Measurements from ENCODE around the gene EWSR1.
A peak's percentile ranks its signal among the peaks of the same experiment; 100 is the strongest.

EWSR1 gene

GRCh38 chr22:29306835-29307595 lies 38.9 kb downstream of the EWSR1 start:
- H3K4me3 ChIP-seq (ENCODE audit: low read depth in 1 of 2, low read length in 2 of 2), result peak overlapping the region; percentile 75 to 86
- peaks cover 50 to 65% of the 10 kb centered on the region in 2 donors for H3K4me1 ChIP-seq (ENCODE audit: control insufficient read depth in 1 of 2, insufficient read depth in 2 of 2, low read length in 2 of 2)
- no peaks in the 10 kb centered on the region for H3K9me3 ChIP-seq (ENCODE audit: control insufficient read depth in 1 of 2, low read length in 2 of 2)
- peak overlapping the region; percentile 71 to 72 for H3K9ac ChIP-seq (ENCODE audit: low read depth in 1 of 2, low read length in 2 of 2)
- H3K27ac ChIP-seq (ENCODE audit: low read depth, low read length), result peak overlapping the region; percentile 66
- H3K36me3 ChIP-seq (ENCODE audit: control insufficient read depth in 1 of 2, insufficient read depth in 2 of 2, low read length in 2 of 2), result no peaks in the 10 kb centered on the region
- no peaks in the 10 kb centered on the region for H3K27me3 ChIP-seq (ENCODE audit: control insufficient read depth in 1 of 2, insufficient read depth in 2 of 2, low read length in 2 of 2)

DNA sequence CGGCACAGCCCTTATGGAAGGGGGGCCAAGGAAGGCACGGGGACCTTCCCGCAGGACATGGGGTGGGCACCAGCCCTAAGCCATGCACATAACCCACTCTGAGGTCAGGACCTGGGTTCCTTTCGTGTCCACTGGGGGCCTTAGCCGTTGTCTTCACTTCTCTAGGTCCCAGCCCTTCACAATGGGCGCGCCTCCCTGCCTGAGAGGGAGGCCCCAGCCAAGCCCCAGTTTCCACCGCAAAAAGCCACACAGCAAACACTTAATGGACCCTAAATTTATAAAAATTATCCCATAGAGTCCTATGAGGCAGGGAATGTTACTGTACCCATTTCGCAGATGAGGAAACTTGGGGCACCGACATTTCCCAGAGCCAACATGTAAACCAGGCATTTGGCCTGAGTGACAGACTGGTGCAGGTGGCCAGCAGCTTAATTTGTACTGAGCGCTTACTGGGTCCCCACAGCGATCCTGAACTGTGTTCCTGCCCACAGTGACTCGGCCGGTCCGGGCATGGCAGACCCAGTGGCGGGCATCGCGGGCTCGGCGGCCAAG lies 39.6 kb downstream of the EWSR1 start:
- peaks cover 44 to 59% of the 10 kb centered on the region in 2 donors for H3K4me1 ChIP-seq (ENCODE audit: control insufficient read depth in 1 of 2, insufficient read depth in 2 of 2, low read length in 2 of 2)
- H3K9ac ChIP-seq (ENCODE audit: low read depth in 1 of 2, low read length in 2 of 2), result peak overlapping the region; percentile 71 to 72
- peak overlapping the region; percentile 75 to 86 for H3K4me3 ChIP-seq (ENCODE audit: low read depth in 1 of 2, low read length in 2 of 2)
- H3K36me3 ChIP-seq (ENCODE audit: control insufficient read depth in 1 of 2, insufficient read depth in 2 of 2, low read length in 2 of 2), result no peaks in the 10 kb centered on the region
- no peaks in the 10 kb centered on the region for H3K9me3 ChIP-seq (ENCODE audit: control insufficient read depth in 1 of 2, low read length in 2 of 2)
- H3K27ac ChIP-seq (ENCODE audit: low read depth, low read length), result no peak overlapping the region
- no peaks in the 10 kb centered on the region for H3K27me3 ChIP-seq (ENCODE audit: control insufficient read depth in 1 of 2, insufficient read depth in 2 of 2, low read length in 2 of 2)

DNA sequence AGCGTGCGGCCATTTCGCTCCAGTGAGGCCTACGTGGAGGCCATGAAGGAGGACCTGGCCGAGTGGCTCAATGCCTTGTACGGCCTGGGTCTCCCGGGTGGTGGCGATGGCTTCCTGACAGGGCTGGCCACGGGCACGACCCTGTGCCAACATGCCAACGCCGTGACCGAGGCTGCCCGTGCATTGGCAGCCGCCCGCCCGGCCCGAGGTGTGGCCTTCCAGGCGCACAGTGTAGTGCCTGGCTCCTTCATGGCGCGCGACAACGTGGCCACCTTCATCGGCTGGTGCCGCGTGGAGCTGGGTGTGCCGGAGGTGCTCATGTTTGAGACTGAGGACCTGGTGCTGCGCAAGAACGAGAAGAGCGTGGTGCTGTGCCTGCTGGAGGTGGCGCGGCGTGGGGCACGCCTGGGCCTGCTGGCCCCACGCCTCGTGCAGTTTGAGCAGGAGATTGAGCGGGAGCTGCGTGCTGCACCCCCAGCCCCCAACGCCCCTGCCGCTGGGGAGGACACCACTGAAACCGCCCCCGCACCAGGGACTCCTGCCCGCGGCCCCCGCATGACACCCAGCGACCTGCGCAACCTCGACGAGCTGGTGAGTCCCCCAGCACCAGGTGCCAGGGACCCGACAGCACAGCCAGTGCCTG lies 40.2 kb downstream of the EWSR1 start:
- no peaks in the 10 kb centered on the region for H3K9me3 ChIP-seq (ENCODE audit: control insufficient read depth in 1 of 2, low read length in 2 of 2)
- H3K36me3 ChIP-seq (ENCODE audit: control insufficient read depth in 1 of 2, insufficient read depth in 2 of 2, low read length in 2 of 2), result no peaks in the 10 kb centered on the region
- H3K4me3 ChIP-seq (ENCODE audit: low read depth in 1 of 2, low read length in 2 of 2), result peak overlapping the region; percentile 75 to 86
- no peaks in the 10 kb centered on the region for H3K27me3 ChIP-seq (ENCODE audit: control insufficient read depth in 1 of 2, insufficient read depth in 2 of 2, low read length in 2 of 2)
- peaks cover 38 to 58% of the 10 kb centered on the region in 2 donors for H3K4me1 ChIP-seq (ENCODE audit: control insufficient read depth in 1 of 2, insufficient read depth in 2 of 2, low read length in 2 of 2)
- H3K27ac ChIP-seq (ENCODE audit: low read depth, low read length), result no peak overlapping the region
- peak overlapping the region in 1 of 2 donors; percentile 72 for H3K9ac ChIP-seq (ENCODE audit: low read depth in 1 of 2, low read length in 2 of 2)

DNA sequence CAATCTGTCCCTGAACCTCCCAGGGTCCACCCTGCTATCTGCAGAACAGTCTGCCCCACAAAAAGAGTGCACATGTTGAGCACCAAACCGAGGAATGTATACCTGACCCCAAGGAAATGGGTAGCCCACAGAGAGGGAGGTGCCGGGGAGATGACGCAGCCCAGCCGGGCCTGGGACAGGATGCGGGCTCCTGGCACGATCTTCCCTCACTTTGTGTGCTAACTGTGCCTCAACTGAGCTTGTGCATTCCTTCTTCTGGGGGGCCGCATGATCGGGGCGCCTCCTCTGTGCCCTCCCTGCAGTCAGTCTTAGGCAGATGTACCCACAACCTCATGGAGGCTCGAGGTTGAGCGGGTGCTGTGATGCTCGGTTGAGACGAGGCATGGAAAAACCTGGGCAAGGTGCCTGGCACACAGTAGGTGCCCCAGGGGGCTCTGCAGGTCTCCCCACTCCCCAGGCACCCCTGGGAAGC lies 40.8 kb downstream of the EWSR1 start:
- no peaks in the 10 kb centered on the region for H3K9me3 ChIP-seq (ENCODE audit: control insufficient read depth in 1 of 2, low read length in 2 of 2)
- H3K36me3 ChIP-seq (ENCODE audit: control insufficient read depth in 1 of 2, insufficient read depth in 2 of 2, low read length in 2 of 2), result no peaks in the 10 kb centered on the region
- H3K4me1 ChIP-seq (ENCODE audit: control insufficient read depth in 1 of 2, insufficient read depth in 2 of 2, low read length in 2 of 2), result peaks cover 39 to 59% of the 10 kb centered on the region in 2 donors
- peak overlapping the region in 1 of 2 donors; percentile 2 for H3K9ac ChIP-seq (ENCODE audit: low read depth in 1 of 2, low read length in 2 of 2)
- peaks cover 0 to 2% of the 10 kb centered on the region in 2 donors for H3K27me3 ChIP-seq (ENCODE audit: control insufficient read depth in 1 of 2, insufficient read depth in 2 of 2, low read length in 2 of 2)
- peak overlapping the region; percentile 50 to 86 for H3K4me3 ChIP-seq (ENCODE audit: low read depth in 1 of 2, low read length in 2 of 2)
- H3K27ac ChIP-seq (ENCODE audit: low read depth, low read length), result no peak overlapping the region

DNA sequence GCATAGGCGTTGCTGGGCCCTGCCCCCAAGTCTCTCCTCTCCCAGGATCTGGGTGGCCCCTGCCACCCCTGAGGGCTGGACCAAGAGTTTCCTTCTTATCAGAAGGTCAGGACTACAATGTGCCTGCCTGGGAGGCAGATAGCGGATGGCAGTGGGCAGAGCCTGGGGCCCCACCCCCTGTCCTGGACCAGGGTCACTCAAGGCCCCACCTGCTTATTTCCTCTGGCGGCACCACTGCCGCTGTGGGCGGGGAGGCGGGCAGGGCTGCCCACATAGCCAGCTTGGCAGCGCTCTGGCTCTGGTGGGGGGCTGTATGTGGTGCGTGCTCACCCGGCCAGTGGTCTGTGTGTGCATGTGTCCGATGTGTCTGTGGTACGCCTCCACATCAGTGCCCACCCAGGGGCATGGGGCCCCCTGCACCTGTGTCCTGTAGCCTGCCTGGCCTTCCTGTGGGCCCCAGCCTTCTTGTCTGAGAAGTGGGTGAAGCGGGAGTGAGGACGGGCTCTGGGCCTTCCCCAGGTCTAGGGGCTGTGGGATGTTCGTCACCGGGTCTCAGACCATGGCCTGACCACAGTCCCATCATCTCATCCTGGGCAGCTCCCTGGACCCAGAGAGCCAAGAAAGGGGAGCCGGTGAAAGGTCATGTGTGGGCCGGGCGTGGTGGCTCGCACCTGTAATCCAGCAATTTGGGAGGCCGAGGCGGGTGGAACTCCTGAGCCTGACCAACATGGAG lies 41.4 kb downstream of the EWSR1 start:
- peak overlapping the region; percentile 50 to 86 for H3K4me3 ChIP-seq (ENCODE audit: low read depth in 1 of 2, low read length in 2 of 2)
- H3K9ac ChIP-seq (ENCODE audit: low read depth in 1 of 2, low read length in 2 of 2), result peak overlapping the region in 1 of 2 donors; percentile 2
- H3K27me3 ChIP-seq (ENCODE audit: control insufficient read depth in 1 of 2, insufficient read depth in 2 of 2, low read length in 2 of 2), result peaks cover 0 to 9% of the 10 kb centered on the region in 2 donors
- H3K36me3 ChIP-seq (ENCODE audit: control insufficient read depth in 1 of 2, insufficient read depth in 2 of 2, low read length in 2 of 2), result no peaks in the 10 kb centered on the region
- peaks cover 46 to 66% of the 10 kb centered on the region in 2 donors for H3K4me1 ChIP-seq (ENCODE audit: control insufficient read depth in 1 of 2, insufficient read depth in 2 of 2, low read length in 2 of 2)
- H3K27ac ChIP-seq (ENCODE audit: low read depth, low read length), result no peak overlapping the region
- H3K9me3 ChIP-seq (ENCODE audit: control insufficient read depth in 1 of 2, low read length in 2 of 2), result no peaks in the 10 kb centered on the region

- Histone ChIP-seq H3K36me3 (ENCODE audit: control insufficient read depth in 1 of 2, insufficient read depth in 2 of 2, low read length in 2 of 2) (no peaks in the 10 kb centered on the region), H3K9me3 (ENCODE audit: control insufficient read depth in 1 of 2, low read length in 2 of 2) (no peaks in the 10 kb centered on the region), H3K4me1 (ENCODE audit: control insufficient read depth in 1 of 2, insufficient read depth in 2 of 2, low read length in 2 of 2) (peaks cover 50 to 71% of the 10 kb centered on the region in 2 donors), H3K27ac (ENCODE audit: low read depth, low read length) (peak overlapping the region; percentile 50), H3K27me3 (ENCODE audit: control insufficient read depth in 1 of 2, insufficient read depth in 2 of 2, low read length in 2 of 2) (peaks cover 4 to 14% of the 10 kb centered on the region in 2 donors), H3K9ac (ENCODE audit: low read depth in 1 of 2, low read length in 2 of 2) (peak overlapping the region in 1 of 2 donors; percentile 32), H3K4me3 (ENCODE audit: low read depth in 1 of 2, low read length in 2 of 2) (peak overlapping the region in 1 of 2 donors; percentile 35)
Observed at GRCh38 chr22:29310065-29310862, 42.2 kb downstream of the EWSR1 start.

- Histone ChIP-seq H3K27me3 (ENCODE audit: control insufficient read depth in 1 of 2, insufficient read depth in 2 of 2, low read length in 2 of 2) (peaks cover 4 to 15% of the 10 kb centered on the region in 2 donors), H3K27ac (ENCODE audit: low read depth, low read length) (peak overlapping the region; percentile 50), H3K4me3 (ENCODE audit: low read depth in 1 of 2, low read length in 2 of 2) (peak overlapping the region; percentile 35 to 36), H3K36me3 (ENCODE audit: control insufficient read depth in 1 of 2, insufficient read depth in 2 of 2, low read length in 2 of 2) (no peaks in the 10 kb centered on the region), H3K9me3 (ENCODE audit: control insufficient read depth in 1 of 2, low read length in 2 of 2) (no peaks in the 10 kb centered on the region), H3K4me1 (ENCODE audit: control insufficient read depth in 1 of 2, insufficient read depth in 2 of 2, low read length in 2 of 2) (peaks cover 48 to 69% of the 10 kb centered on the region in 2 donors), H3K9ac (ENCODE audit: low read depth in 1 of 2, low read length in 2 of 2) (peak overlapping the region in 1 of 2 donors; percentile 18)
Observed at GRCh38 chr22:29310863-29311339, 42.8 kb downstream of the EWSR1 start.

- peaks cover 47 to 67% of the 10 kb centered on the region in 2 donors for H3K4me1 ChIP-seq (ENCODE audit: control insufficient read depth in 1 of 2, insufficient read depth in 2 of 2, low read length in 2 of 2)
- no peaks in the 10 kb centered on the region for H3K36me3 ChIP-seq (ENCODE audit: control insufficient read depth in 1 of 2, insufficient read depth in 2 of 2, low read length in 2 of 2)
- peak overlapping the region in 1 of 2 donors; percentile 36 for H3K4me3 ChIP-seq (ENCODE audit: low read depth in 1 of 2, low read length in 2 of 2)
- no peak overlapping the region for H3K27ac ChIP-seq (ENCODE audit: low read depth, low read length)
- peak overlapping the region in 1 of 2 donors; percentile 18 for H3K9ac ChIP-seq (ENCODE audit: low read depth in 1 of 2, low read length in 2 of 2)
- peaks cover 10 to 17% of the 10 kb centered on the region in 2 donors for H3K27me3 ChIP-seq (ENCODE audit: control insufficient read depth in 1 of 2, insufficient read depth in 2 of 2, low read length in 2 of 2)
- no peaks in the 10 kb centered on the region for H3K9me3 ChIP-seq (ENCODE audit: control insufficient read depth in 1 of 2, low read length in 2 of 2)
Observed at GRCh38 chr22:29311464-29312217, 43.6 kb downstream of the EWSR1 start.

All from duodenal mucosa (tissue), 2 donors.